Left forelimb (tissue), 1 donor: ENCODE data around the gene SH2D6.
"Not testable (repeated sequence)": the region's sequence is repeated elsewhere in the genome, so short reads cannot be mapped to it uniquely, and the experiment has no call there.

Experiments
- DNase-seq: peaks from one replicate; pipeline ENCODE4 v3.0.0-alpha.2; 2018; ENCODE audit warnings: low spot score

SH2D6 gene

GRCh38 chr2:85418132-85419008, at the start of gene SH2D6:
Gene SH2D6, plus strand, starts transcription at chr2:85418714. Its CDS starts 10,752 bp downstream, at chr2:85429466.
- DNase-seq = peak; percentile 92

GRCh38 chr2:85368921-85369320, 49.6 kb upstream of the SH2D6 start:
- DNase-seq = no peak

DNA sequence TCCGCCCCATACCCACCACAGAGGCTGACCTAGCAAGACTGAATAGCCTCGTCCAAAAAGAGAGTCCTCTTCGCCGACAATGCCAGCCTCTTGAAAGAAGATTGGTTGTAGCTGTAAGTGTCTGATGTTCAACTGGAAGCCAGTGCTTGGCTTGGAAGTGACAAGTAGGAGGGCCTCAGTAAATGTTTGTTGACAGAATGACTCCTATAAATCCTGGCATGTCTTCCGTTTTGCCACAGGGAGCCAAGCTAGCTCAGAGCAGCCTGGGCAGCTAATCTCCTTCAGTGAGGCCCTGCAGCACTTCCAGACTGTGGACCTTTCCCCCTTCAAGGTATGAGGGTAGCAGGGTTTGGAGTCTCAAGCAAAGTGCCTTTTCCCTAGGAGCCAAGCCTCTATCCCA, 49.0 kb upstream of the SH2D6 start:
- no peak for DNase-seq

DNA sequence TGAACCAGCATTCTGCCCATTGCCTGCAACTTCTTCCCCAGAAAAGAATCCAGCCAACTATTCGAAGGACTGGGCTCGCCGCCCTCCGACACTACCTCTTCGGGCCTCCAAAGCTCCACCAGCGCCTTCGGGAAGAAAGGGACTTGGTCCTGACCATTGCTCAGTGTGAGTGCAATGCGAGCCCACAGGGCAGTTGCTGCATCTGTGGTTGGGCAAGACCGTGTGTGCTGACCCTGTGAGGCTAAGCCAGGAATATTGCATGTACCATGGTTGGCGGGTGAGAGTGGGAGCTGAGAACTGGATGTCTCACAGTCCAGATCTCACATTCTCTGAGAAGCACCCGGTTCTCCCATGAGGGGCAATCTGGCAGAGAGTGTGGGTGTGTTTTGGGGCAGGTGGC, 47.5 kb upstream of the SH2D6 start:
- DNase-seq = no peak

DNA sequence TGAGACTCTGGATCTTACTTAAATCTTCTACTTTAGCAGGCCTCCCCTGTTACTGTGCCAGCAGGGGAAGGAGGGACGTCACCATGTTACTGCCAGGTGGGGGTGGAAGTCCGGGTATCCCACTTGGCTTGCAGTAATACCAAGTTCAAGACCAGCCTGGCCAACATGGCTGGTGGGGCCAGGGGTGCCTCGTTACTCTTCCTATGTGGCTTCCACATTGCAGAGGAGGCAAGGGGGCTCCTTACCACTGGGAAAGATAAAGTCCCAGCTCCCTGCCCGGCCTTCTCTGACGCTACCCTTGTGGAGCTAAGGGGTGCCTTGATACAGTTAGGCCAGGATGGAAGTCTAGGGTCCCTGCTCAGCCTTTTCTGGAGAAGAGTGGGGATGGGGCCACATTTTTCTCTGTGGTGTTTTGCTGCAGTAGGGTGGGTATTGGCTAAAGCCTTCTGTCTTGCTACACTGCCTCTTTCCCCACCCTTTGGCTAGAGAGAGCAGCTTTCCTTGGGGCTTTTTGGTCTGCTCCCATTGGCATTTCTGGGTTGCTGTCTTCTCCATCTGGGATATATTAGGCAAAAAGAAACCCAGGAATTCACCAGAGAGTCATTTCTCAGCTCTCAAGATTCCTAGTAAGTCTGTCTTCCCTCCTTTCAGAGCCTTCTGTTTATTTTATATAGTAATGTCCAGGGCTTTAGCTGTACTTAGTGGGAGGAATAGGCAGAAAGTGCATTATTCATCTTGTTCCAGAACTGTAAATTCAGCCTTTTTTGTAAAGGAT, 42.0 kb upstream of the SH2D6 start:
- no peak for DNase-seq

DNA sequence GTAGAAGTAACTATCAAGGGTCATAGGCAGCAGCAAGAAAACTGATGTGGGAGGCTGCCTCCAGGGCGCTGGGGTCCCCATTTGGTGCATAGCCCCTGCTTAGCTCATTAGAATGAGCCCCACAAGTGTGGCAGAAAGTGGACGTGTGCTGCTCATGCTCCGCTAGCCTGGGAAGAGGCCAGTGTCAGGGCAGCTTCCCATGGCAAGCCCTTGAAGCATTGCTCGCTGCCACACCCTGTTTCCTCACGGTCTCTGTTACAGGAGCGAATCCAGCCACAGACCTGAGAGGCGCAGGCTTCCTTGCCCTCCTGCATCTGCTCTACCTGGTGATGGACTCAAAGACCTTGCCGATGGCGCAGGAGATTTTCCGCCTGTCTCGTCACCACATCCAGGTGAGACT, 41.4 kb upstream of the SH2D6 start:
- no peak for DNase-seq

DNA sequence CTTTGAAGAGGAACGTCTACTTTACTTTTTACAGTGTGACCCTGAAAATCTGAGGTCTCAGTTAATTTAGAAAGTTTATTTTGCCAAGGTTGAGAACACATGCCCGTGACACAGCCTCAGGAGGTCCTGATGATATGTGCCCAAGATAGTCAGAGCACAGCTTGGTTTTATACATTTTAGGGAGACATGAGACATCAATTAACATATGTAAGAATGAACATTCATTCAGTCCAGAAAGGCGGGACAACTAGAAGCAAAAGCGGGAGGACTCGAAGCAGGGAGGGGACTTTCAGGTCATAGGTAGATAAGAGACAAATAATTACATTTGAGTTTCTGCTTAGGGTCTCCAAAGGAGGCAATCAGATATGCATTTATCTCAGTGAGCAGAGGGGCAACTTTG, 40.3 kb upstream of the SH2D6 start:
- DNase-seq = no peak

- DNase-seq = no peak
Measured at GRCh38 chr2:85380048-85380447, 38.5 kb upstream of the SH2D6 start.

GRCh38 chr2:85383151-85383550, 35.4 kb upstream of the SH2D6 start:
- DNase-seq = not testable (repeated sequence)

GRCh38 chr2:85383850-85384249, 34.7 kb upstream of the SH2D6 start:
- no peak for DNase-seq

DNA sequence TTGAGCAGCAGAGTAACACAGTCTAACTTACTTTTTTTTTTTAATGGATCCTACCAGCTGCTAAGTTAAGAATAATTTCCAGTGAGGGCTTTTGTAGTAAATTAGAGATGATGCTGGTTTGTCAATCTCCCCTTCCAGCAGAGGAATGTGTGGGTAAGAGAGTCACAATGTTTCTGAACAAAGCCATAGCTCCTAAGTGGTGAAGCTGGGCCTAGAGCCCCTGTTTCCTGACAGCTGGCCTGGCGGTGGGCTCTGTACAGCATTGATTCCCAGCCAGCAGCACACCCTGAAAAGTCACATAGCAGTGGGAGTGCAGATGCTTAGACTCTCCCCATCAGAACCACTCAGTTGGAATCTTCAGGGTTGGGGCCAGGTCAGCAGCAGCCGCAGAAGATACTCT, 32.8 kb upstream of the SH2D6 start:
- DNase-seq = no peak

DNA sequence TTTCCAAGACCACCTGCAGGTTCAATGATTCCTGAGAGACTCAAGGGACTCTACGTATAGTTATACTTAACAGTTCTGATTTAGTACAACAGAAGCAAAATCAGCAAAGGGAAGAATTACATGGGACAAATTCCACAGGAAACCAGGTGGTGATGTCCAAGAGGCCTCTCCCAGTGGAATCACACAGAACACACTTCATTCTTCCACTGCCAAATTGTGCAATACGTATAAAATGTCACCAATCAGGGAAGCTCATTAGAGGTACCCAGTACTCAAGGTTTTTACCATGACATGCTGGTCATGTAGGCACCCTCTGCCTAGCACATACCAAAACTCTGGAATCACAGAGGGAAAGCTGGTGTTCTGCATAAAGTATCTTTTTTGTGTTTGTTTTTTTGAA, 30.8 kb upstream of the SH2D6 start:
- no peak for DNase-seq

DNA sequence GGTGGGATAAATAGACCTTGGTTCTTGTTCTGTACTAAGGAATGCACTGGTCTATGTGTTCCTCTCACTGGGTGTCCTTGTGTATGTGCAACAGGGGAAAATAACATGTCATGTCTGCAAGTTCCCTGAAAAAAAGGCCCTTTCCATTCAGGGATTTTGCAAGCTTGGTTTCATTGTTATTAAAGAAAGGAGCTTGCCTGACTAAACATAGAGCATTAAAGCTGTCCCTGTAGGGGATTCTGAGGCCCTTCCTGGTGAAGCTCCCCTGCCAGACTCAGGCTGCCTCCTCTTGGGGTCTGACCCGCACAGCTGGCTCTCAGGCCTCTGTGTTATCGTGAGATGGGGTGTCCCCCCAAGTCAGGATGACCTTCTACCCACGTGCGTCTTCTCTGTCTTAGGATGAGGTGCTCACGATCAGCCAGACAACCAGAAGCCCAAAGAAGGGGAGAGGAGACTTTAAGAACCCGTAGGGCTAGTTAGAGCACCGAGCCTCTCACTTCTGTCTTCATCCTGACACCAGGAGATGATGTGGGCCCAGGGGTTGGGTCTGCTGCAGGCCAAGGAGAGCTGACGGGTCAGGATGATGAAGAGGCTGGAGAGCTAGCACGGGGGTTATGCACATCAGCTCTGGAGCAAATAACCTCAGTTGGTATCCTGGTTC, 29.5 kb upstream of the SH2D6 start:
- no peak for DNase-seq

GRCh38 chr2:85390941-85391669, 27.4 kb upstream of the SH2D6 start:
- no peak for DNase-seq

GRCh38 chr2:85393836-85394235, 24.7 kb upstream of the SH2D6 start:
- peak; percentile 17 for DNase-seq

- DNase-seq = peak; percentile 62
Measured at GRCh38 chr2:85394261-85394681, 24.2 kb upstream of the SH2D6 start.

DNA sequence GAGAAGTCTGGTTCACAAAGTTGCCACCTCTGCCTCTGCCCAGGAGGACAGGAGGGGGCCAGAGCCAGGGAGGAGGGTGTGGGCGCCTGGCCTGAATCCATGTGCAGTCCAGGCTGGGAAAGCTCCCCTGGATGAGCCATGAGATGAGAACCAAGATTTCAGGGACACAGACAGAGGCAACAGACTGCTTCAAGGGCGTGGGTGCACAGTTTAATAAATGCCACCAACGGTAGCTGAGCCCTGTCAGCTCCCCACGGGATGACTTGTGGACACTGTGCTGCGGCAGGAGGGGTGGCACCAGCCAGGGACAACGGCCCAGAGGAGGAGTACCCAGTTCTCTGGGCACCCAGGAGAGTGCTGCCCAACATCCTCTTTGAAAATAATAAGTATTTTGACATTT, 23.5 kb upstream of the SH2D6 start:
- peak; percentile 31 for DNase-seq

- DNase-seq = peak; percentile 3
Measured at GRCh38 chr2:85395912-85396475, 22.5 kb upstream of the SH2D6 start.

GRCh38 chr2:85396531-85397470, 21.7 kb upstream of the SH2D6 start:
- peak; percentile 49 for DNase-seq

DNA sequence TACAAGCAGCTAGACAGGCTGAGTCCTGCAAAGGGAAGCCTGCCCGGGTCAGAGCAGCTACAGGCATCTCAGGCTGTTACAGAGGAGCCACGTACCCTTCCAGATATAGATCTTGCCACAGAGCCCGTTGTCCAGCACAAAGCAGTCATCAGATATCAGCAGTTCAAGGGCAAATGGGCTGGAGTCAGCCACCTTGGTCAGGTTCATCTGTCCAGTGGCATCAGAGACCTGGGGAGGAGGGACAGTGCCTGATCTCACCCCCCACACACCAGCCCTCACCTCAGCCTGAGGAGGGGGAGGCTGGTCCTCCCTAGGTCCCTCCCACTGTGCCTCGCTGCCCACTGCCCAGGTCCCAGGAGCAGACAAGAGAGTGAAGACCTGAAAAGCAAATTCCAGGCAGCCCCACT, 20.6 kb upstream of the SH2D6 start:
- no peak for DNase-seq
